ENCODE data around the gene EIF4E3. TPM values are rescaled to one million over a fixed set of nuclear protein-coding genes. Genes with fewer than 3 reads are reported as not detected.

The EIF4E3 gene
- total RNA-seq, 1 experiment from 2014 or later = 2.2 TPM

DNA sequence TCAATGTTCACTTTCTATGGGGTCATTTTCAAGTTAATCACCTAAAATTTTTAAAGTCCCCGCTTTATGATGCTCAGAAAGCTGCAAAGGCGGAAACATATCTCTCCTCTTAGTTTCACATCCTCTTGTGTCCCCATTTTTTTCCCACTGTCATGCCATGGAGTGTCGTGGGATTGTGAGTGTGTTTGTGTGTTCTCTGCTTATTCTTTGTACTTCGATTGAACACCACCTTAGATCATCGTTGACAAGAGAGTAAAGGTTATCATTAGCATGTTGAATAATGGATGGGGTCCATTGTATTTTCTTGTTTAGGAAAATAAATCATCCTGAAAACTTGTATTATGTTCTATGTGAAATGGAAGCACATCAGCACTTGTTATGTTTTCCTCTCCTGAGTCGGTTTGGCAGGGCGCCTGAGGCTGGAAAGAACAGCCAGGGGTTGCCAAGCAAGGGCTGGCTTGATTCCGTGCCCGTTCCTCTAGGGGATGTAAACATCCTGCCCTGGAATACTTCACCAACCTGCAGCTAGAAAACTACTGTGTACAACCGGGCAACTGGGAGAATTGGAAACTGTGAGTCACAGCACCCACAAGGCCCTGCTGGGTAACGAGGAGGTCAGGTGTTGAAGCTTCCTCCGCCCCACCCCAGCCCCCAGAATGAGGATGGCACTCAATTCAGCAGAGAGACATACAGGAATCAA, 67.2 kb downstream of the EIF4E3 start:
- Histone ChIP-seq H3K9me2 (replicated peaks; ENCODE audit: low read length) (no peaks in the 10 kb centered on the region), H3K27me3 (ENCODE audit: low read length) (no peaks in the 10 kb centered on the region), H3K4me2 (ENCODE audit: low read length) (peak overlapping the region; percentile 70), H3K9ac (ENCODE audit: low read length) (no peak overlapping the region), H3K4me3 (ENCODE audit: low read length) (peak overlapping the region; percentile 39; the same call in 1 of the 2 replicates), H4K20me1 (ENCODE audit: low read length) (no peaks in the 10 kb centered on the region), H3K4me1 (ENCODE audit: insufficient read depth, low read length) (peaks cover 12% of the 10 kb centered on the region), H2AFZ (ENCODE audit: low read length) (peak overlapping the region; percentile 51), H3K79me2 (ENCODE audit: low read length) (no peaks in the 10 kb centered on the region), H3K27ac (ENCODE audit: low read length) (peak overlapping the region; percentile 25), H3F3A (ENCODE audit: low read length, unreplicated experiment) (no peaks in the 10 kb centered on the region), H3K36me3 (ENCODE audit: low read depth, low read length) (no peaks in the 10 kb centered on the region), H3K9me3 (ENCODE audit: low read length) (no peaks in the 10 kb centered on the region)
- DNase-seq (peak; percentile 97), ATAC-seq (peak; percentile 99)
- no TSS peak for BruUV-seq (replicated peaks)
- ChIA-PET CTCF (interaction anchor here (0.6 to 1.1 kb wide), 2 partner anchors 23 to 1710 kb away, joined by 7 to 10 read pairs; no protein-coding TSS in a partner anchor), POLR2A (ENCODE audit: unreplicated experiment) (no interaction called here)
- TF ChIP-seq, protein P1, sequence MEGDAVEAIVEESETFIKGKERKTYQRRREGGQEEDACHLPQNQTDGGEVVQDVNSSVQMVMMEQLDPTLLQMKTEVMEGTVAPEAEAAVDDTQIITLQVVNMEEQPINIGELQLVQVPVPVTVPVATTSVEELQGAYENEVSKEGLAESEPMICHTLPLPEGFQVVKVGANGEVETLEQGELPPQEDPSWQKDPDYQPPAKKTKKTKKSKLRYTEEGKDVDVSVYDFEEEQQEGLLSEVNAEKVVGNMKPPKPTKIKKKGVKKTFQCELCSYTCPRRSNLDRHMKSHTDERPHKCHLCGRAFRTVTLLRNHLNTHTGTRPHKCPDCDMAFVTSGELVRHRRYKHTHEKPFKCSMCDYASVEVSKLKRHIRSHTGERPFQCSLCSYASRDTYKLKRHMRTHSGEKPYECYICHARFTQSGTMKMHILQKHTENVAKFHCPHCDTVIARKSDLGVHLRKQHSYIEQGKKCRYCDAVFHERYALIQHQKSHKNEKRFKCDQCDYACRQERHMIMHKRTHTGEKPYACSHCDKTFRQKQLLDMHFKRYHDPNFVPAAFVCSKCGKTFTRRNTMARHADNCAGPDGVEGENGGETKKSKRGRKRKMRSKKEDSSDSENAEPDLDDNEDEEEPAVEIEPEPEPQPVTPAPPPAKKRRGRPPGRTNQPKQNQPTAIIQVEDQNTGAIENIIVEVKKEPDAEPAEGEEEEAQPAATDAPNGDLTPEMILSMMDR (conservative IDR thresholded peaks at IDR 0.05; ENCODE audit: low read depth, low read length) = no peak
- no peak for TF ChIP-seq EZH2 (IDR thresholded peaks at IDR 0.05; ENCODE audit: low read length, unreplicated experiment)
- TF ChIP-seq EZH2phosphoT487 (IDR thresholded peaks at IDR 0.05; ENCODE audit: borderline replicate concordance, low read length) = no peak
- intact Hi-C loops (cut with micrococcal nuclease) = loop anchor here (1.0 to 10.0 kb wide), 4 partner anchors 23 to 1593 kb away; no protein-coding TSS in a partner anchor

- no peak overlapping the region for H3K27ac ChIP-seq (ENCODE audit: low read length)
- H3K9me2 ChIP-seq (replicated peaks; ENCODE audit: low read length) = no peaks in the 10 kb centered on the region
- H3K4me1 ChIP-seq (ENCODE audit: insufficient read depth, low read length) = peaks cover 16% of the 10 kb centered on the region
- no peak overlapping the region for H2AFZ ChIP-seq (ENCODE audit: low read length)
- CTCF ChIA-PET = interaction anchor here (0.6 kb wide), 1 partner anchor 72 kb away, joined by 4 read pairs; no protein-coding TSS in a partner anchor
- no peak overlapping the region for H3K4me3 ChIP-seq (ENCODE audit: low read length)
- no peaks in the 10 kb centered on the region for H3K9me3 ChIP-seq (ENCODE audit: low read length)
- POLR2A ChIA-PET (ENCODE audit: unreplicated experiment) = no interaction called here
- TF ChIP-seq EZH2 (IDR thresholded peaks at IDR 0.05; ENCODE audit: low read length, unreplicated experiment) = no peak
- TF ChIP-seq, protein P1 (conservative IDR thresholded peaks at IDR 0.05; ENCODE audit: low read depth, low read length) = no peak
- TF ChIP-seq EZH2phosphoT487 (IDR thresholded peaks at IDR 0.05; ENCODE audit: borderline replicate concordance, low read length) = no peak
- no peak overlapping the region for H3K9ac ChIP-seq (ENCODE audit: low read length)
- H3F3A ChIP-seq (ENCODE audit: low read length, unreplicated experiment) = no peaks in the 10 kb centered on the region
- no peaks in the 10 kb centered on the region for H3K36me3 ChIP-seq (ENCODE audit: low read depth, low read length)
- no peak overlapping the region for H3K4me2 ChIP-seq (ENCODE audit: low read length)
- no peaks in the 10 kb centered on the region for H3K79me2 ChIP-seq (ENCODE audit: low read length)
- H4K20me1 ChIP-seq (ENCODE audit: low read length) = no peaks in the 10 kb centered on the region
- ATAC-seq = no peak
- no peak for DNase-seq
- H3K27me3 ChIP-seq (ENCODE audit: low read length) = no peaks in the 10 kb centered on the region
- no TSS peak for BruUV-seq (replicated peaks)
- intact Hi-C loops (cut with micrococcal nuclease) = loop anchor here (10.0 kb wide), 3 partner anchors 260 to 1590 kb away; no protein-coding TSS in a partner anchor
Measured at GRCh38 chr3:71655061-71655460, 70.1 kb downstream of the EIF4E3 start.

- DNase-seq = no peak
- ChIA-PET POLR2A (ENCODE audit: unreplicated experiment) (interaction anchor here (0.6 kb wide), 1 partner anchor 1580 kb away, joined by 4 read pairs; no protein-coding TSS in a partner anchor), CTCF (interaction anchor here (0.6 to 0.8 kb wide), 4 partner anchors 27 to 1103 kb away, joined by 3 to 8 read pairs (median 3); no protein-coding TSS in a partner anchor)
- Histone ChIP-seq H3K27ac (ENCODE audit: low read length) (no peak overlapping the region), H3K27me3 (ENCODE audit: low read length) (no peaks in the 10 kb centered on the region), H3K4me3 (ENCODE audit: low read length) (no peak overlapping the region), H3K79me2 (ENCODE audit: low read length) (no peaks in the 10 kb centered on the region), H3K9ac (ENCODE audit: low read length) (no peak overlapping the region), H3K4me1 (ENCODE audit: insufficient read depth, low read length) (peaks cover 13% of the 10 kb centered on the region), H3K4me2 (ENCODE audit: low read length) (no peak overlapping the region), H3F3A (ENCODE audit: low read length, unreplicated experiment) (no peaks in the 10 kb centered on the region), H3K36me3 (ENCODE audit: low read depth, low read length) (no peaks in the 10 kb centered on the region), H3K9me3 (ENCODE audit: low read length) (no peaks in the 10 kb centered on the region), H2AFZ (ENCODE audit: low read length) (no peak overlapping the region), H4K20me1 (ENCODE audit: low read length) (no peaks in the 10 kb centered on the region), H3K9me2 (replicated peaks; ENCODE audit: low read length) (no peaks in the 10 kb centered on the region)
- TF ChIP-seq EZH2 (IDR thresholded peaks at IDR 0.05; ENCODE audit: low read length, unreplicated experiment) (no peak), EZH2phosphoT487 (IDR thresholded peaks at IDR 0.05; ENCODE audit: borderline replicate concordance, low read length) (no peak)
- TF ChIP-seq, protein P1 (conservative IDR thresholded peaks at IDR 0.05; ENCODE audit: low read depth, low read length) = no peak
- BruUV-seq (replicated peaks) = no TSS peak
- ATAC-seq = no peak
- intact Hi-C loops (cut with micrococcal nuclease) = loop anchor here (1.0 to 10.0 kb wide), 7 partner anchors 69 to 1589 kb away; no protein-coding TSS in a partner anchor
Measured at GRCh38 chr3:71653414-71653807, 71.8 kb downstream of the EIF4E3 start.
